ENCODE measurements around the gene TRAF3IP3.

DNA sequence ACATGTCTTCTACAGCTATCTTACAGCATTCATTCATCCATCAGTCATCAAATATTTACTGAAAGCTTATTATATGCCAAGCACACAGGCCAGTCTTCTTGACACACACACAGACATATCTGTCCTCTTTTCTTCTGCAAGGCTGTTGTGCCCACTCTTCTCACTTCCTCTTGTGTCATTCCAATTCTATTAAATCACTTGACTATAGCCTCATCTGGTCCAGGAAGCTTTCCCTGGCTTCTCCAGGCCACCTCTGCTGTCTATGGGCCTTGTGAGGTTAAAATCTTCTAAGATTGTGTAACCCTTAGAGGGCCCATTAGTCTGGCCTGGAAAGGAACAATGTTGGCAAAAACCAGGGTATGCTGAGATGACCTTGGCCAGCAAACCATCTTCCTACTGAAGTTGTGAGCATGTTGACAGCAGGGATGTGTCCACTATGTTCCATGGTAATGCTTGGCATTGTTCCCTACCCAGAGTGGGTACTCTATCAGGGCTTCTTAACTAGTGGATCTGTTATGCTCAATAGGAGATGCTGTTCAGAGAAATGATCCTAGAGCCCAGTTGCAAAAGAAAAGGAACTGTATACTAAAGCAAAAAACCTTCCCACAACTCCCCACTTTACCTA is 5.3 kb downstream of the TRAF3IP3 start:
- TF ChIP-seq RNF2 (IDR thresholded peaks at IDR 0.05; ENCODE audit: borderline replicate concordance, low read depth) (no peak), POLR2A (IDR thresholded peaks at IDR 0.05; ENCODE audit: low read length) (no peak), CBX2 (IDR thresholded peaks at IDR 0.05; ENCODE audit: borderline replicate concordance, low read depth) (no peak), EP300 (IDR thresholded peaks at IDR 0.05) (no peak), SMC3 (IDR thresholded peaks at IDR 0.05) (no peak), MAFK (IDR thresholded peaks at IDR 0.05; ENCODE audit: partially characterized antibody) (no peak), HDAC2 (IDR thresholded peaks at IDR 0.05) (no peak), CEBPB (IDR thresholded peaks at IDR 0.05) (no peak), TP53 (CRISPR knock-in tag; IDR thresholded peaks at IDR 0.05) (no peak), RFX5 (IDR thresholded peaks at IDR 0.05) (no peak)
- TF ChIP-seq, protein P1, sequence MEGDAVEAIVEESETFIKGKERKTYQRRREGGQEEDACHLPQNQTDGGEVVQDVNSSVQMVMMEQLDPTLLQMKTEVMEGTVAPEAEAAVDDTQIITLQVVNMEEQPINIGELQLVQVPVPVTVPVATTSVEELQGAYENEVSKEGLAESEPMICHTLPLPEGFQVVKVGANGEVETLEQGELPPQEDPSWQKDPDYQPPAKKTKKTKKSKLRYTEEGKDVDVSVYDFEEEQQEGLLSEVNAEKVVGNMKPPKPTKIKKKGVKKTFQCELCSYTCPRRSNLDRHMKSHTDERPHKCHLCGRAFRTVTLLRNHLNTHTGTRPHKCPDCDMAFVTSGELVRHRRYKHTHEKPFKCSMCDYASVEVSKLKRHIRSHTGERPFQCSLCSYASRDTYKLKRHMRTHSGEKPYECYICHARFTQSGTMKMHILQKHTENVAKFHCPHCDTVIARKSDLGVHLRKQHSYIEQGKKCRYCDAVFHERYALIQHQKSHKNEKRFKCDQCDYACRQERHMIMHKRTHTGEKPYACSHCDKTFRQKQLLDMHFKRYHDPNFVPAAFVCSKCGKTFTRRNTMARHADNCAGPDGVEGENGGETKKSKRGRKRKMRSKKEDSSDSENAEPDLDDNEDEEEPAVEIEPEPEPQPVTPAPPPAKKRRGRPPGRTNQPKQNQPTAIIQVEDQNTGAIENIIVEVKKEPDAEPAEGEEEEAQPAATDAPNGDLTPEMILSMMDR (IDR thresholded peaks at IDR 0.05), result no peak
- TF ChIP-seq, protein P2, sequence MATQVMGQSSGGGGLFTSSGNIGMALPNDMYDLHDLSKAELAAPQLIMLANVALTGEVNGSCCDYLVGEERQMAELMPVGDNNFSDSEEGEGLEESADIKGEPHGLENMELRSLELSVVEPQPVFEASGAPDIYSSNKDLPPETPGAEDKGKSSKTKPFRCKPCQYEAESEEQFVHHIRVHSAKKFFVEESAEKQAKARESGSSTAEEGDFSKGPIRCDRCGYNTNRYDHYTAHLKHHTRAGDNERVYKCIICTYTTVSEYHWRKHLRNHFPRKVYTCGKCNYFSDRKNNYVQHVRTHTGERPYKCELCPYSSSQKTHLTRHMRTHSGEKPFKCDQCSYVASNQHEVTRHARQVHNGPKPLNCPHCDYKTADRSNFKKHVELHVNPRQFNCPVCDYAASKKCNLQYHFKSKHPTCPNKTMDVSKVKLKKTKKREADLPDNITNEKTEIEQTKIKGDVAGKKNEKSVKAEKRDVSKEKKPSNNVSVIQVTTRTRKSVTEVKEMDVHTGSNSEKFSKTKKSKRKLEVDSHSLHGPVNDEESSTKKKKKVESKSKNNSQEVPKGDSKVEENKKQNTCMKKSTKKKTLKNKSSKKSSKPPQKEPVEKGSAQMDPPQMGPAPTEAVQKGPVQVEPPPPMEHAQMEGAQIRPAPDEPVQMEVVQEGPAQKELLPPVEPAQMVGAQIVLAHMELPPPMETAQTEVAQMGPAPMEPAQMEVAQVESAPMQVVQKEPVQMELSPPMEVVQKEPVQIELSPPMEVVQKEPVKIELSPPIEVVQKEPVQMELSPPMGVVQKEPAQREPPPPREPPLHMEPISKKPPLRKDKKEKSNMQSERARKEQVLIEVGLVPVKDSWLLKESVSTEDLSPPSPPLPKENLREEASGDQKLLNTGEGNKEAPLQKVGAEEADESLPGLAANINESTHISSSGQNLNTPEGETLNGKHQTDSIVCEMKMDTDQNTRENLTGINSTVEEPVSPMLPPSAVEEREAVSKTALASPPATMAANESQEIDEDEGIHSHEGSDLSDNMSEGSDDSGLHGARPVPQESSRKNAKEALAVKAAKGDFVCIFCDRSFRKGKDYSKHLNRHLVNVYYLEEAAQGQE (IDR thresholded peaks at IDR 0.05), result no peak
- TF ChIP-seq, protein P3, sequence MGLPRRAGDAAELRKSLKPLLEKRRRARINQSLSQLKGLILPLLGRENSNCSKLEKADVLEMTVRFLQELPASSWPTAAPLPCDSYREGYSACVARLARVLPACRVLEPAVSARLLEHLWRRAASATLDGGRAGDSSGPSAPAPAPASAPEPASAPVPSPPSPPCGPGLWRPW (IDR thresholded peaks at IDR 0.05), result no peak

All from A549 (cell line).